22Rv1 (cell line): ENCODE data around the gene USP48.

Experiments
- H3K27ac ChIP-seq: fragments of 450-650 bp; 2 replicates; pipeline ENCODE4 v1.5.1; 2017
- ZFX ChIP-seq: fragments of 450-650 bp; IDR thresholded peaks from 2 replicates; pipeline ENCODE4 v1.6.1; 2017; ENCODE audit warnings: antibody characterized with exemption, borderline replicate concordance
- TF ChIP-seq, protein P1 (sequence below): fragments of 450-650 bp; IDR thresholded peaks from 2 replicates; pipeline ENCODE4 v1.5.1; 2017; ENCODE audit warnings: mild to moderate bottlenecking

Gene USP48

GRCh38 chr1:21759818-21760217, 23.1 kb downstream of the USP48 start:
- no peak overlapping the region for H3K27ac ChIP-seq
- no peak for TF ChIP-seq ZFX
- TF ChIP-seq, protein P1, sequence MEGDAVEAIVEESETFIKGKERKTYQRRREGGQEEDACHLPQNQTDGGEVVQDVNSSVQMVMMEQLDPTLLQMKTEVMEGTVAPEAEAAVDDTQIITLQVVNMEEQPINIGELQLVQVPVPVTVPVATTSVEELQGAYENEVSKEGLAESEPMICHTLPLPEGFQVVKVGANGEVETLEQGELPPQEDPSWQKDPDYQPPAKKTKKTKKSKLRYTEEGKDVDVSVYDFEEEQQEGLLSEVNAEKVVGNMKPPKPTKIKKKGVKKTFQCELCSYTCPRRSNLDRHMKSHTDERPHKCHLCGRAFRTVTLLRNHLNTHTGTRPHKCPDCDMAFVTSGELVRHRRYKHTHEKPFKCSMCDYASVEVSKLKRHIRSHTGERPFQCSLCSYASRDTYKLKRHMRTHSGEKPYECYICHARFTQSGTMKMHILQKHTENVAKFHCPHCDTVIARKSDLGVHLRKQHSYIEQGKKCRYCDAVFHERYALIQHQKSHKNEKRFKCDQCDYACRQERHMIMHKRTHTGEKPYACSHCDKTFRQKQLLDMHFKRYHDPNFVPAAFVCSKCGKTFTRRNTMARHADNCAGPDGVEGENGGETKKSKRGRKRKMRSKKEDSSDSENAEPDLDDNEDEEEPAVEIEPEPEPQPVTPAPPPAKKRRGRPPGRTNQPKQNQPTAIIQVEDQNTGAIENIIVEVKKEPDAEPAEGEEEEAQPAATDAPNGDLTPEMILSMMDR: no peak

- H3K27ac ChIP-seq: no peak overlapping the region
- TF ChIP-seq ZFX: no peak
- TF ChIP-seq, protein P1: no peak
Observed at GRCh38 chr1:21759182-21759581, 23.8 kb downstream of the USP48 start.

GRCh38 chr1:21758614-21759013, 24.3 kb downstream of the USP48 start:
- H3K27ac ChIP-seq: no peak overlapping the region

DNA sequence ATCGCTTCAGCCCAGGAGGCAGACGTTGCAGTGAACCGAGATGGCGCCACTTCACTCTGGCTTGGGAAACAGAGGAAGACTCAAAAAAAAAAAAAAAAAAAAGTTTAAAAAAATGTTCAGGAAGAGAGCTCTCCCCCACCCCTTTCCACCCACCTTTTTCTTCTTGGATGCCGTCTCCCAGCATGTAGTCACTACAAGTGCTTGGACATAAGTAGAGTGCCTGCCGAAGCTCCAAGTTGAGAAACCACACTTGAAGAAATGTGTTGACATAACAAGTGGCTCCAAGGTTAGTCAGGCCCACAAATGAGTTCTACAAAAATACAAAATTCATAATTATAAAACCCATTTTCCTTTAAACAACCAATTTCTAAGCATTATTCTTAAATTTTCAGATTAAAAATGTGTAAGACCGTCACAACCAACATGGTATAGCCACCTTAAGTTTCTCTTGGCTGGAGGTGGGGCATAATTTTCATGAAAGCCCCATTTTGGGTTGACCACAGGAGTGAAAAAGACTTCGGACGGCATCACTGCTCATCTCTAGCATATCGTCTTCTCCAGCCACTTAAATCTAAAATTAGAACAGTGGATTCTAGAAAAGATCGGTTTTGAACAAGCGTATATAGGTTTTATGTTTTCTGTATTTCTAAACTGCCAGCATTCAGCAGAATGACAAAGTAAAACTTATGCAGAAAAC, 26.4 kb downstream of the USP48 start:
- no peak overlapping the region for H3K27ac ChIP-seq
- no peak for TF ChIP-seq ZFX
- TF ChIP-seq, protein P1: no peak

More at GRCh38 chr1:21758614-21759013, 24.3 kb downstream of the USP48 start:
- TF ChIP-seq, protein P1: no peak
- no peak for TF ChIP-seq ZFX

DNA sequence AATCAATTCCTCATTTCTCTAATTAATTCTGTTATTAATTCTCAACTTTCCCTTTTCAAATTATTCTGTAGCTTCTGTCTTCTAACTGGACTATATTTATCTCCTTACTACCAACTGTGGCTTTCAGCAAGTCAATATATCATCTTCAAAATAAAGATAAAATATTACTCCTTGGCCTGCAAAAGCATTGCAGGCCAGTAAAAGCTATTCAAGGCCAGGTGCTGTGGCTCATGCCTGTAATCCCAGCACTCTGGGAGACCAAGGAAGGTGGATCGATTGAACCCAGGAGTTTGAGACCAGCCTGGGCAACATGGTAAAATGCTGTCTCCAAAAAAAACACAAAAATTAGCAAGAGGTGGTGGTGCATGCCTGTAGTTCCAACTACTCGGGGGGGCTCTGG, 27.9 kb downstream of the USP48 start:
- TF ChIP-seq ZFX: no peak
- TF ChIP-seq, protein P1: no peak
- H3K27ac ChIP-seq: no peak overlapping the region

DNA sequence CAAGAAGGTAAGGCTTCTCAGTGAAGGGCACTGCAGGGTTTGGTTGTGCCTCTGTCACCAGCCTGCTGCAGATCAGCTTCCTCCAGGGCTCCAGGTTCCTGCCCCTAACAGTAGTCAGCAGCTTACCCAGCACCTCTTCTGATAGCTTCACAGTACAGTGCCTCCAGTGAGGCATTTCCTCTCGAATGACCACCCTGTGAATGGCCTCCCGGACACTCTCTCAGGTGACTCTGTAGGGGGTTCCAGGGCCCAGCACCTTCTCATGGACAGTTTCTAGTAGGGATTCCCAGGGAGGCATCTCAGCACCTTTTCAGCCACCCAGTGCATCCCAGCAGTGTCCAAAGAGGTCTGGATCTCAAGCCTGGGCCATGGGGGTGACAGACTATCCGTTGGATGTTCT, 28.4 kb downstream of the USP48 start:
- no peak overlapping the region for H3K27ac ChIP-seq
- TF ChIP-seq, protein P1: no peak
- no peak for TF ChIP-seq ZFX

- H3K27ac ChIP-seq: no peak overlapping the region
- TF ChIP-seq ZFX: no peak
- TF ChIP-seq, protein P1: no peak
Observed at GRCh38 chr1:21752186-21752585, 30.8 kb downstream of the USP48 start.
